ENCODE results near the gene MAP2K3. TPM values are rescaled to one million over a fixed set of nuclear protein-coding genes. Genes with fewer than 3 reads are reported as not detected.

MAP2K3 gene
- polyA plus RNA-seq, 3 donors = 107 to 166 (median 164) TPM

GRCh38 chr17:21352981-21353265, 68.4 kb downstream of the MAP2K3 start:
- peaks cover 9% of the 10 kb centered on the region for H3K4me1 Mint-ChIP-seq
- peaks cover 3 to 14% (median 5%) of the 10 kb centered on the region in 3 donors for H3K27me3 Mint-ChIP-seq (ENCODE audit: low read depth in 3 of 3)
- H3K36me3 Mint-ChIP-seq = no peaks in the 10 kb centered on the region
- no peaks in the 10 kb centered on the region for H3K79me2 ChIP-seq (ENCODE audit: insufficient read depth, low read length)
- H2AFZ ChIP-seq (ENCODE audit: insufficient read depth, low read depth, low read length, poor library complexity, severe bottlenecking) = no peak overlapping the region
- peaks cover 0 to 4% (median 0%) of the 10 kb centered on the region in 7 donors for H3K9me3 Mint-ChIP-seq
- no peak for DNase-seq
- peak overlapping the region in 1 of 7 donors; percentile 41 for H3K27ac Mint-ChIP-seq
- H3K27me3 ChIP-seq (ENCODE audit: control insufficient read depth in 2 of 2, insufficient read depth in 2 of 2, low read length in 2 of 2) = no peaks in the 10 kb centered on the region
- no peak overlapping the region for H3K27ac ChIP-seq (ENCODE audit: low read depth in 1 of 2, low read length in 2 of 2)
- no peaks in the 10 kb centered on the region for H3K9me3 ChIP-seq (replicated peaks in 1 of 2; ENCODE audit: control insufficient read depth in 1 of 2, insufficient read depth in 1 of 2, low read length in 2 of 2)
- H3K4me3 ChIP-seq (replicated peaks in 1 of 3; ENCODE audit: low read depth in 2 of 3, low read length in 3 of 3) = no peak overlapping the region
- no peaks in the 10 kb centered on the region for H4K20me1 ChIP-seq (ENCODE audit: insufficient read depth, low read length)
- no peak overlapping the region for H3K9ac ChIP-seq (ENCODE audit: insufficient read depth, low read length, poor library complexity, severe bottlenecking)
- TF ChIP-seq CTCF (IDR thresholded peaks at IDR 0.05) = no peak
- intact Hi-C loops (cut with micrococcal nuclease) = no loop called here
- WGBS (ENCODE audit: insufficient coverage) = 97% methylated on average over 4 of the region's 8 CpGs
- H3K4me2 ChIP-seq (replicated peaks; ENCODE audit: extremely low read depth, low read length, poor library complexity, severe bottlenecking) = no peak overlapping the region
- H3K36me3 ChIP-seq (replicated peaks in 1 of 2; ENCODE audit: control insufficient read depth in 1 of 2, insufficient read depth in 2 of 2, low read length in 2 of 2) = no peaks in the 10 kb centered on the region
- no peaks in the 10 kb centered on the region for H3K4me1 ChIP-seq (ENCODE audit: control insufficient read depth in 1 of 2, insufficient read depth in 2 of 2, low read length in 2 of 2)
- no peak overlapping the region for H3K4me3 Mint-ChIP-seq

- peak overlapping the region in 1 of 2 donors; percentile 10 for H3K4me3 Mint-ChIP-seq
- 38% methylated on average over 10 of the region's 13 CpGs for WGBS (ENCODE audit: insufficient coverage)
- no peak overlapping the region for H3K4me3 ChIP-seq (replicated peaks in 1 of 3; ENCODE audit: low read depth in 2 of 3, low read length in 3 of 3)
Observed at GRCh38 chr17:21353326-21354010, 69.0 kb downstream of the MAP2K3 start.

More at GRCh38 chr17:21353326-21354010, 69.0 kb downstream of the MAP2K3 start:
- H3K27ac ChIP-seq (ENCODE audit: low read depth in 1 of 2, low read length in 2 of 2) = no peak overlapping the region
- no peaks in the 10 kb centered on the region for H3K4me1 ChIP-seq (ENCODE audit: control insufficient read depth in 1 of 2, insufficient read depth in 2 of 2, low read length in 2 of 2)
- H3K36me3 ChIP-seq (replicated peaks in 1 of 2; ENCODE audit: control insufficient read depth in 1 of 2, insufficient read depth in 2 of 2, low read length in 2 of 2) = no peaks in the 10 kb centered on the region
- H3K79me2 ChIP-seq (ENCODE audit: insufficient read depth, low read length) = no peaks in the 10 kb centered on the region
- no peaks in the 10 kb centered on the region for H4K20me1 ChIP-seq (ENCODE audit: insufficient read depth, low read length)
- Mint-ChIP-seq H3K9me3 (peaks cover 0 to 4% (median 0%) of the 10 kb centered on the region in 7 donors), H3K36me3 (no peaks in the 10 kb centered on the region), H3K27me3 (ENCODE audit: low read depth in 3 of 3) (peaks cover 3 to 14% (median 5%) of the 10 kb centered on the region in 3 donors), H3K27ac (peak overlapping the region in 1 of 7 donors; percentile 41), H3K4me1 (peaks cover 7% of the 10 kb centered on the region)
- DNase-seq = peak in 1 of 3 donors; percentile 6
- no peaks in the 10 kb centered on the region for H3K9me3 ChIP-seq (replicated peaks in 1 of 2; ENCODE audit: control insufficient read depth in 1 of 2, insufficient read depth in 1 of 2, low read length in 2 of 2)
- no peak overlapping the region for H3K9ac ChIP-seq (ENCODE audit: insufficient read depth, low read length, poor library complexity, severe bottlenecking)
- H3K27me3 ChIP-seq (ENCODE audit: control insufficient read depth in 2 of 2, insufficient read depth in 2 of 2, low read length in 2 of 2) = no peaks in the 10 kb centered on the region
- no peak overlapping the region for H3K4me2 ChIP-seq (replicated peaks; ENCODE audit: extremely low read depth, low read length, poor library complexity, severe bottlenecking)
- intact Hi-C loops (cut with micrococcal nuclease) = no loop called here
- peak overlapping the region; percentile 21 for H2AFZ ChIP-seq (ENCODE audit: insufficient read depth, low read depth, low read length, poor library complexity, severe bottlenecking)
- no peak for TF ChIP-seq CTCF (IDR thresholded peaks at IDR 0.05)
